GDM1 (cell line): ENCODE data around the gene TFDP2.
"Not testable (repeated sequence)": the region's sequence is repeated elsewhere in the genome, so short reads cannot be mapped to it uniquely, and the experiment has no call there.

Experiments
- DNase-seq: peaks from one replicate; lab custom pipeline; 2025; lab: John Stamatoyannopoulos, UW

The TFDP2 gene

DNA sequence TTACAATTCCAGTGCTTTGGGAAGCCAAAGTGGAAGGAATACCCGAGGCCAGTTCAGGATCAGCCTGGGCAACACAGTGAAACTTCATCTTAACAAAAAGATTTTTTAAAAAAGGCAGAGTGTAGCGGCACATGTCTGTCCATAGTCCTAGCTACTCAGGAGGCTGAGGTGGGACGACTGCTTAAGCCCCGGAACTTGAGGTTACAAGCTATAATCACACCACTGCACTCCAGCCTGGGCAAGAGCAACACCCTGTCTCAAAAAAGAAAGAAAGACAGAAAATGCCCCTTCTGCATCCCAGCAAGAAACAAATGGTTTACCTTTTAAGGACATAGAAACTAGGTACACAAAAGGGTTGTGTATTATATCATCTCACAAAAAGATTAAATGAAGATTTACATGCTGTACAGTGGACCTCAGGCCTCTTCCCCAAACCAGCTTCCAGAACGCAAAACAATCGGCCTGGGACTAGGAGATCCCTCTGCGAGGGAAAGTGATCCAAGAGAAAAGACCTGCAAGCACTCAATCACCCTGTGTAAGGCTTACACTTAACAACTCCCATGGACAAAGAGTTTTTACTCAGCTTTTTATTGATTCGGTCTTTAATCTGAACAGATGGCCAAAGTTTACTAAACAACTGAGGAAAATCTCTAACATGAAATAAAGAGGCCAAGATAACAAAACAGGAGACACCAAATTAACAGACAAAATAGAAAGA lies 21.2 kb downstream of the TFDP2 start:
- DNase-seq, result no peak

GRCh38 chr3:142124243-142124642 lies 25.1 kb downstream of the TFDP2 start:
- no peak for DNase-seq

DNA sequence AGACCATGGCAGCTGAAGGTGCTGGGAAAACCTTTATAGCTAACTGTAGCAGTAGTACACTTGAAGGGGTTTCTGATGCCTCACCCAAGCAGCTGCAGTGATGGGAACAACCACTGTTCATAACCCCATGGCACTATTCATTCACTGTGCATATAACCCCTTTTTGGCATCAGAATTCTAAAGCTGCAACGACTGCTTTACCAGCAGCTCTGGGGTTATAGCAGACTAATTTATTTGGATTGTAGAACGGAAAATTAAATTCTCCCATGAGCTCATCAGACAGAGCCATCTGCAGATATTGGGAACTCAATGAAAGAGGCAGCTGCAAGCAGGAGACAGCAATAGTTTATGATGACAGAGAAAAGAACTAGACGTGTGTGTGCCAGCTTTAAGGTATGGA lies 28.6 kb downstream of the TFDP2 start:
- no peak for DNase-seq

DNA sequence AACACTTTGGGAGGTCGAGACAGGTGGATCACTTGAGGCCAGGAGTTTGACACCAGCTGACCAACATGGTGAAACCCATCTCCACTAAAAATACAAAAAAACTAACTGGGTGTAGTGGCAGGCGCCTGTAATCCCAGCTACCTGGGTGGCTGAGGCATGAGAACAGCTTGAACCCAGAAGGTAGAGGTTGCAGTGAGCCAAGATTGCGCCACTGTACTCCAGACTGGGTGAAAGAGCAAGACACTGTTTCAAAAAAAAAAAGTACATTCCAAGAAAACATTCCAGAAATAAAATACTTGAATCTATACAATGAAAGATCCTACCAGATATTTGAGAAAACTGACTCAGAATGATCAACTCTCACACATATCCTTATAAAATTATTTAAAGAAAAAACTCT lies 30.4 kb downstream of the TFDP2 start:
- no peak for DNase-seq

DNA sequence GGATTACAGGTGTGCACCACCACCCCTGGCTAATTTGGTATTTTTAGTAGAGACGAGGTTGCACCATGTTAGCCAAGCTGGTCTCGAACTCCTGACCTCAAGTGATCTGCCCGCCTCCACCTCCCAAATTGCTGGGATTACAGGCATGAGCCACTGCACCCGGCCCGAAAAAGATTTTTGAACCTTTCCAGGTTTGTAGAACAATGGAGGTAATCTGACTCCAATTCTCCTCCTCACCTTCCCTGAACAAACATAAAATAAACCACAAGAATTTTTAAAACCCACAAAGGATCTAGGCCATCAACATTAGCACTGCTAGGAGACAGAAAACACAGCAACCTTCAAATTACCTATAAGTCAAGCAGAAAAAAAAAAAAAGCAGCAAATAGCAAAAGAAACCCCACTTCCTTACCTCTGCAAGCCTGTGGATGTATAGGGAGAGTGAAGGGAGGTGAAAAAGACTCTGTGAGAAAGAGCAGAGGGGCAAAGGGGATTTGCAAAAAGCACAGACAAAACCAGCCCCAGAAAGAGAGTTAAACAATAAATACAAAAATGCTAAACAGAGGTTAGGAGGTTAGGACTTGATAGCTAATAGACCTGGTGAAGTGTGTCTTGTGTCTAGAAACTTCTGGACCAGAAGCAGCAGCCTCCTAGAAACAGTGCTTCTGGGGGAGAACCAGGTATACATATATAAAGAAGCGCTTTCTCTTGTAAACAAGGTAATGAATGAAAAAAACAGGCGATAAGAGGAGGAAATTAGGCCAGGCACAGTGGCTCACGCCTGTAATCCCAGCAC lies 32.1 kb downstream of the TFDP2 start:
- DNase-seq, result no peak

GRCh38 chr3:142115867-142116668 lies 33.3 kb downstream of the TFDP2 start:
- DNase-seq, result no peak

DNA sequence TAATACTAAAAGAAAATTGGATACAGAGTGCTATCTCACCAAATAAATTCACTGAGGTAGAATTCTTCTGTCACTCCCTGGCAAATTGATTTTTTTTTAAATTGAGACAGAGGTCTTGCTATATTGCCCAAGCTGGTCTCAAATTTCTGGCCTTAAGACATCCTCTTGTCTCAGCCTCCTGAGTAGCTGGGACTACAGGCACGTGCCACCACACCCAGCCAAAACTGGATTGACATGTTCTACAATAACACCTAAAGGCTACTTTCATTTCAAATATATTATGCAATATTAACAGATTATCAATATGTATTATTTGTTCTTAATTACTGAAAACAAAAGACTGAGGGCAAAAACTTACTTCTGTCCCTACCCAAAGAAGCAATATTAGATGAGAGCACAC lies 36.7 kb downstream of the TFDP2 start:
- DNase-seq, result no peak

DNA sequence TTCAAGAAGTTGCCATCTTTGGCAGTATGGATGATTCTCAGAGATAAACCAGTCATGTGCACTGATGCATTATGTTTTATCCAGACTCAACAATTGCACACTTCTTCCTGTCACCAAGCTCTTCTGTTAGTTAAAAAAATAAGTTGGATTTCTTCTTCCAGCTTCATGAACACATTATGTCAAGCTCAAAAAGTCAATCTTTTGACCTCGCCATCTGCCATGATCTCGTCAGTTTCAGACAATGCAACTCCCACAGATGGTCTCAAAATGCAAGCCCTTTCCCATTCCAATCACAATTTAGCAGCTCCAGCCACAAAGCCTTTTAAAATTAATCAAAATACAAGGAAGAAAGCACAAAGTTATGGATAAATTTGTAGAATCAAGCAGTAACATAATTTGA lies 42.8 kb downstream of the TFDP2 start:
- DNase-seq, result no peak

- DNase-seq, result no peak
Observed at GRCh38 chr3:142105991-142106390, 43.4 kb downstream of the TFDP2 start.

DNA sequence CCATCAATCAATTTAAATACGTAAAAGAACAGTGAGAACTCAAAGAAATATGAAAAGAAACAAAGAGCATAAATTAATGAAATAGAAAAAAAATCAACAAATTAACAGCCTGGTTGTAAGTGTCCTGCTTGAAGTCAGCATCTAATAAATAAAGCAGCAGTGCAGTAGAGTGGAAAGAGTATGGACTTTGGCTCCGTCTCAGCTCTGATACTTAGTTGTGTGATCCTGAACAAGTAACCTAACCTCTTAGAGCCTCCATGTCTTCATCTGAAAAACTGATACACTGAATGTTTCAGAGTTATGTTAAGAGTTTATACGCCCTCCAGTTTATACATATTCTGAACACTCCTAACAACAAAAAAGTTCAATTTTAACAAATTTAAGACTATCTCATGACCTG lies 44.6 kb downstream of the TFDP2 start:
- DNase-seq, result no peak

DNA sequence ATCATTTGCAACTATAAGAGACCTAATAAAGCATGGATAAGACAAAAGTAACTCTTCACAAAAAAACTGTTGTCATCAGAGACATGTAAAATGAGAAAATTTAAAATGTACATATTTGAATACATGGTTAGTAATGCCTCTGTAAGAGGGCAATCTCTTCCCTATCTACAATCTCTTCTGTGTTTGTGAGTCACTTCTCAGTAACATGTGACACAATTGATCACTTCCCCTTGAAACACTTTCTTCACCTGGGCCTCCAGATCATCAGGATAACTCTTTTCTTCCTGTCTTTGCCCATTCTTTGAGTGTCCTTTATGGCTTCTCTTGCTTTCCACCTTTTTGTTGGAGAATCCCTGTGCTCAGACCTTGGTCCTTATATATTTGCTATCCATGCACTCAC lies 50.4 kb downstream of the TFDP2 start:
- no peak for DNase-seq

DNA sequence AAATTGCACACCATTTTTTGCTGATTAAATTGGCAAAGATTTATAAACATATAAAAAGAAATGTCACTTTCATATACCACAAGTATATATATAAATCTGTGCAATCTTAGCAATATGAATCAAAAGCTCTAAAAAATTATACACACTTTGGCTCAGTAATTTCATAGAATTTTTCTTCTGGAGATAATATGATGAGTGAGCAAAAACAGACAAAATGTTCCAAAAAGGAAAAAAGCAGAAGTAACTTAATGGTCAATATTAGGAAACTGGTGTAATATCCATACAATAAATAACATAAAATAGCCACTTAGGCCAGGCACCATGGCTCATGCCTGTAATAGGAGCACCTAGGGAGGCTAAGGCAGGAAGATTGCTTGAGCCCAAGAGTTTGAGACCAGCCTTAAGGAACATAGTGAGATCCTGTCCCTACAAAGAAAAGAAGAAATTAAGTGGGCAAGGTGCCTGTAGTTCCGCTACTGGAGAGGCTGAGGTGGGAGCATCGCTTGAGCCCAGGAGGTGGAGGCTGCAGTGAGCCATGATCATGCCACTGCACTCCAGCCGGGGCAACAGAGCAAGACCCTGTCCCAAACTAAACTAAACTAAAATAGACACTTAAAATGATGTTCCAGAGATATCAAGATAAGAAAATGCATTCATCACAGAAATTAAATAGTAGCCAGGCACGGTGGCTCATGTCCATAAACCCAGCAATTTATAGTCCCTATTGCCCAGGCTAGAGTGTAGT lies 52.1 kb downstream of the TFDP2 start:
- DNase-seq, result no peak

DNA sequence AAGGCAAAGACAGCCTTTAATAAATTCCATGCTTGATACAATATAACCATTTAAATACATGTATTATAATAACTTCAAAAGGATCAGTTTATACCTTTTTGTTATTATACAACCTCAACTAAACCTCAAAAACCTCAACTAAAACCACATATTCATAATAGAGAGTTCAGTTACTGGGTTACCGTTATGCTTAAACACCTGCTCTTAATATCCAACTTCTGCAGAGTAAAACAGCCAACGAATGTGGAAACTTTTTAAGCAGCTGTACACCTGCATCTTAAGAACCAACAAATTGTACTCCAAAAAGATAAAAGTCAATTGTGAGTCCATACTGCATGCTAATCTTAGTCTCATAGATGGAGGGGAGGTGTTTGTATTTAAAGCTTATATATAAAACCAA lies 53.5 kb downstream of the TFDP2 start:
- DNase-seq, result no peak

DNA sequence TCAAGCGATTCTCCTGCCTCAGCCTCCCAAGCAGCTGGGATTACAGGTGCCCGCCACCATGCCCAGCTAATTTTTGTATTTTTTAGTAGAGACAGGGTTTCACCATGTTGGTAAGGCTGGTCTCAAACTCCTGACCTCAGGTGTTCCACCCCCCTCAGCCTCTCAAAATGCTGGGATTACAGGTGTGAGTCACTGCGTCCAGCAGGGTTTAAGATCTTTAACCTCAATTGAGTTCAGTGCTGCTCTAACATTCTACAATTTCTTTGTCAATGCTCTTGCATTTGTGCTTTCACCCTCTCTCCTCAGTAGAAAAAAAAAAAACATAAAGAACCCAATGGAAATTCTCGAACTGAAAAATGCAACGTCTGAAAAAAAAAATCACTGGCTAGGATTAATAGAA lies 60.4 kb downstream of the TFDP2 start:
- not testable (repeated sequence) for DNase-seq

DNA sequence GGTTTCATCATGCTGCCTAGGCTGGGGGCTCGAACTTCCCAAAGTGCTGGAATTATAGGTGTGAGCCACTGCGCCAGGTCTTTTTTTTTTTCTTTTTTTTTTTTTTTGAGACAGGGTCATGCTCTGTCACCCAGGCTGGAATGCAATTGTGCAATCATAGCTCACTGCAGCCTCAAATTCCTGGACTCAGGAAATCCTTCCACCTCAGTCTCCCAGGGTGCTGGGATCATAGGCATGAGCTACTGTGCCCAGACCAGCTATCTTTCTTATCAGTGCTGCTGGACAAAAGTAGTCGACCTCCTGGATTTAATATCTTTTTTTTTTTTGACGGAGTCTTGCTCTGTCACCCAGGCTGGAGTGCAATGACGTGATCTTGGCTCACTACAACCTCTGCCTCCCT lies 60.8 kb downstream of the TFDP2 start:
- DNase-seq, result no peak

DNA sequence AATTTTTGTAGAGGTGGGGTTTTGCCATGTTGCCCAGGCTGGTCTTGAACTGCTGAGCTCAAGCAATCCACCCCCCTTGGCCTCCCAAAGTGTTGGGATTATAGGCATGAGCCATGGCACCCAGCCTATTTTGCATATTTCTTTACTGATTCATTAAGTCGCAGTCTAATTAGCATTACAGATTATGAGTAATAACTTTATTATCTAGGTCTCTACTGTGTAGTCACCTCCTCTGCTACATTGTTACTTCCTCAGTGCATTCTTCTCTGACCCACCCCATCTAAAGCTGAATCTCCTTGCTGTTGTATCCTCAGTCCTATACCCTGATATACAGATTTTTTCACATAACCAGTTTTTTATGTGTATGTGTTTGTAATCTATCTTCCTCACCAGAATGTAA lies 61.7 kb downstream of the TFDP2 start:
- no peak for DNase-seq

DNA sequence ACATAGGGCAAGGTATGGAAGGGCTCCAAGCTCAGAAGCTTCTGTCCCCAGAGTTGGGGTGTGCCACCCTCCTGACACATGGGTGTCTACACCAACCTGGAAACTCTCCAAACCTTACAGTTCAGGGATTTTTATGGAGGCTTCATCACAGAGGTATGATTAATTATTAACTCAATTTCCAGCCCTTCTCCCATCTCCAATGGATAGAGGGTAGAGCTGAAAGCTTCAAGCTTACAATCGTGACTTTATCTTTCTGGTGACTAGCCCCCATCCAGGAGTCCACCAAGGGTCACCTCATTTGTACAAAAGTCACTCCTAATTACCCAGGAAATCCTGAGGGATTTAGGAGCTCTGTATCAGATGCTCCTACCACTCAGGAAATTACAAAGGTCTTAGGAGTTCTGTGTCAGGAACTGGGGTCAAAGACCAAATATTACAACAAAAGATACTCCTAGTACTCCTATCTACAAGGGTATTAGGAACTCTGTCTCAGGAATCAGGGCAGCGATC lies 62.7 kb downstream of the TFDP2 start:
- DNase-seq, result no peak

GRCh38 chr3:142081178-142081577 lies 68.2 kb downstream of the TFDP2 start:
- no peak for DNase-seq

- no peak for DNase-seq
Observed at GRCh38 chr3:142077859-142078500, 71.4 kb downstream of the TFDP2 start.

GRCh38 chr3:142077155-142077858 lies 72.0 kb downstream of the TFDP2 start:
- DNase-seq, result no peak

DNA sequence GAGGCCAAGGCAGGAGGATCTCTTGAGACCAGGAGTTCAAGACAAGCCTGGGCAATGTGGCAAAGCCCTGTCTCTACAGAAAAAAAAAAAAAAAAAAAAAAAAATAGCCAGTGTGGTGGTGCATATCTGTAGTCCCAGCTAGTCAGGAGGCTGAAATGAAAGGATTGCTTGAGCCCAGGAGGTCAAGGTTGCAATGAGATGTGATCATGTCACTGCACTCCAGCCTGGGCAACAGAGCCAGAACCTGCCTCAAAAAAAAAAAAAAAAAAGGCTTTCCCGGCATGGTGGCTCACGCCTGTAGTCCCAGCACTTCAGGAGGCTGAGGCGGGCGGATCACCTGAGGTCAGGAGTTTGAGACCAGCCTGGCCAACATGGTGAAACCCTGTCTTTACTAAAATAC lies 73.7 kb downstream of the TFDP2 start:
- not testable (repeated sequence) for DNase-seq
